ENCODE results near the gene PTGDR.

PTGDR gene

GRCh38 chr14:52233693-52234092, 33.8 kb upstream of the PTGDR start:
- no peak for TF ChIP-seq CTCF (IDR thresholded peaks at IDR 0.05; ENCODE audit: insufficient read depth, low read length, missing control alignments)
- POLR2A ChIA-PET, result no interaction called here
- H3K4me3 ChIP-seq (ENCODE audit: low read depth, low read length), result no peak overlapping the region
- CTCF ChIA-PET, result no interaction called here
- no peak for DNase-seq (ENCODE audit: low read depth, low spot score)

- TF ChIP-seq CTCF (IDR thresholded peaks at IDR 0.05; ENCODE audit: insufficient read depth, low read length, missing control alignments), result no peak
- CTCF ChIA-PET, result no interaction called here
- POLR2A ChIA-PET, result no interaction called here
- DNase-seq (ENCODE audit: low read depth, low spot score), result no peak
- no peak overlapping the region for H3K4me3 ChIP-seq (ENCODE audit: low read depth, low read length)
Observed at GRCh38 chr14:52235434-52235833, 32.1 kb upstream of the PTGDR start.

- H3K4me3 ChIP-seq (ENCODE audit: low read depth, low read length), result no peak overlapping the region
- no peak for DNase-seq (ENCODE audit: low read depth, low spot score)
- TF ChIP-seq CTCF (IDR thresholded peaks at IDR 0.05; ENCODE audit: insufficient read depth, low read length, missing control alignments), result no peak
- POLR2A ChIA-PET, result no interaction called here
- CTCF ChIA-PET, result no interaction called here
Observed at GRCh38 chr14:52235866-52236510, 31.5 kb upstream of the PTGDR start.

GRCh38 chr14:52238682-52239081, 28.8 kb upstream of the PTGDR start:
- no peak for DNase-seq (ENCODE audit: low read depth, low spot score)
- TF ChIP-seq CTCF (IDR thresholded peaks at IDR 0.05; ENCODE audit: insufficient read depth, low read length, missing control alignments), result no peak
- no peak overlapping the region for H3K4me3 ChIP-seq (ENCODE audit: low read depth, low read length)
- CTCF ChIA-PET, result no interaction called here
- POLR2A ChIA-PET, result no interaction called here

- POLR2A ChIA-PET, result no interaction called here
- CTCF ChIA-PET, result no interaction called here
- TF ChIP-seq CTCF (IDR thresholded peaks at IDR 0.05; ENCODE audit: insufficient read depth, low read length, missing control alignments), result no peak
- DNase-seq (ENCODE audit: low read depth, low spot score), result no peak
- H3K4me3 ChIP-seq (ENCODE audit: low read depth, low read length), result peak overlapping the region; percentile 31; the same call in 1 of the 2 replicates
Observed at GRCh38 chr14:52240623-52241022, 26.9 kb upstream of the PTGDR start.

GRCh38 chr14:52241087-52241793, 26.3 kb upstream of the PTGDR start:
- TF ChIP-seq CTCF (IDR thresholded peaks at IDR 0.05; ENCODE audit: insufficient read depth, low read length, missing control alignments), result no peak
- ChIA-PET CTCF (no interaction called here), POLR2A (no interaction called here)
- H3K4me3 ChIP-seq (ENCODE audit: low read depth, low read length), result peak overlapping the region; percentile 31
- peak; percentile 65 for DNase-seq (ENCODE audit: low read depth, low spot score)
